Stimulated activated CD4-positive, alpha-beta T cell treated with anti-CD3 and anti-CD28 coated beads, Interleukin-4, amount 100 ng/mL, for 48 hours (primary cell): ENCODE data around the gene C14orf119.

Experiments used
- DNase-seq, 2 donors: peaks; one replicate each; pipeline ENCODE4 v3.0.0-alpha.2; 2020; ENCODE audit warnings: low read depth in 2 of 2

C14orf119 gene, protein sequence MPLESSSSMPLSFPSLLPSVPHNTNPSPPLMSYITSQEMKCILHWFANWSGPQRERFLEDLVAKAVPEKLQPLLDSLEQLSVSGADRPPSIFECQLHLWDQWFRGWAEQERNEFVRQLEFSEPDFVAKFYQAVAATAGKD

GRCh38 chr14:23095196-23096108 lies at the start of gene C14orf119:
Gene C14orf119, plus strand, starts transcription at chr14:23095505. Its CDS starts 2,154 bp downstream, at chr14:23097659.
- DNase-seq = peak in 1 of 2 donors; percentile 99

DNA sequence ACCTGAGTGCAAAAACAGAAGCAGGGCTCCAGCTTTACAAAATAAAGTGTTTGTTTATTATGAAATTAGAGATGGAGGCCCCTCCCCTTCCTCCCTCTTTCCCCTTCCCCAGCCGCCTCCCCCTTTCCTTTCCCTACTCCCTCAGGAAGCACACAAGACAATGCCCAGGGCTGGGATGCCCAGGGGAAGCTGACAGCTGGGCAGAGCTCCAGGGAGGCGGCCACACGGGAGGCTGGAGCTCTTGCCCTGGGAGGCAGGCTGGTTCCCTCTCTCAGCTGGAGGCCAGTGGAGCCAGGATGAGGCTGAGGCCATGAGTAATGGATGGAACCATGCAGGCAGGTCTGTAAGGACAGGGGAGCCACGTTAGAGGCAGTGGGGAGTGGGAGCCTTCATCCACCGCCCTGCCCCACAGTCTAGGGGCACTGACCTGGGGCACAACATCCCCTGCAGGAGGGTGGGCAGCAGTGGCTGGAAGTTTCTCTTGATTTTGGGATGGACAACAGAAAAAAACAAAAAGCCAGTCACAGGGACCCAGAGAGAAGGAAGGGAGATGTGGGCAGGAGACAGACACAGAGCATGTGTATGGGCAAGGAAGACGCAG lies 48.2 kb upstream of the C14orf119 start:
- no peak for DNase-seq

GRCh38 chr14:23047751-23048693 lies 47.3 kb upstream of the C14orf119 start:
- no peak for DNase-seq

GRCh38 chr14:23049011-23049410 lies 46.3 kb upstream of the C14orf119 start:
- no peak for DNase-seq

- no peak for DNase-seq
These were observed 43.9 kb upstream of the C14orf119 start for GRCh38 chr14:23051141-23052057.

GRCh38 chr14:23052182-23052623 lies 43.1 kb upstream of the C14orf119 start:
- DNase-seq = no peak

DNA sequence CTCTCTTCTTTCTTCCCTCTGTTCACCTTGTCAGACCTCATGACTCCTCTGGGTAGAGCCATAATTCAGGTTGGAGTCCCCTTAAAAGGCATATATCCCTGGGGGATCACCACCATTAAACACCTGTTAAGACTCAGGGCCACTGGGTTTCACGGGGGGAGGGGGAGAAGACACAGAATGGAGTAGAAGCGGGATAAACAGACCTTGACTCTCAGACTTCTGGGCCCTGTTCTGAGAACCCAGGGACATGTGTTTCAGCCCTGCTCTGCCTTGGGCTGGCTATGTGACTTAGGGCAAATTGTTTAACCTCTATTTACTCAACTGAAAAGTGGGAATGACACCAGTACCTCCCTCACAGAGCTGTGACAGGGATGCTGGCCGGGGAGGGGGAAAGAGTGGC lies 42.6 kb upstream of the C14orf119 start:
- DNase-seq = no peak

DNA sequence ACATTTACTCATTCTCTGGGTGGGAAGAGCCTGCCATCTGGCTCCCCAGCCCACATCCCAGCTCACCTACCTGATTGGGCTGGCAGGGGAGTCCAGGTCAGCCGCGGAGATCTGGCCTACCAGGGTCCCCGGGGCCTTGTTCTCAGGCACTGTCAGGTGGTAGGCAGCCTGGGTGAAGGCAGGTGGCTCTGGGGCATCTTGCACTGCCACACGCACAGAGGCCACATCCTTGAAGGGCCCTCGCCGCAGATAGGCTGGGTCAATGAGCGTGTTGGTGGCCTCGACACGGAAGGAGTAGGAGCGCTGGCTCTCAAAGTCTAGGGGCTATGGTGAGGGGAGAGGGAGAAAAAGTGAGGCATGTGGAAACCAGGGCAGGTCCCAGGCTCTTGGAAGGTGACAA lies 41.9 kb upstream of the C14orf119 start:
- no peak for DNase-seq

- no peak for DNase-seq
These were observed 41.1 kb upstream of the C14orf119 start for GRCh38 chr14:23054000-23054811.

GRCh38 chr14:23055147-23055550 lies 40.2 kb upstream of the C14orf119 start:
- DNase-seq = no peak

- DNase-seq = no peak
These were observed 39.6 kb upstream of the C14orf119 start for GRCh38 chr14:23055621-23056144.

DNA sequence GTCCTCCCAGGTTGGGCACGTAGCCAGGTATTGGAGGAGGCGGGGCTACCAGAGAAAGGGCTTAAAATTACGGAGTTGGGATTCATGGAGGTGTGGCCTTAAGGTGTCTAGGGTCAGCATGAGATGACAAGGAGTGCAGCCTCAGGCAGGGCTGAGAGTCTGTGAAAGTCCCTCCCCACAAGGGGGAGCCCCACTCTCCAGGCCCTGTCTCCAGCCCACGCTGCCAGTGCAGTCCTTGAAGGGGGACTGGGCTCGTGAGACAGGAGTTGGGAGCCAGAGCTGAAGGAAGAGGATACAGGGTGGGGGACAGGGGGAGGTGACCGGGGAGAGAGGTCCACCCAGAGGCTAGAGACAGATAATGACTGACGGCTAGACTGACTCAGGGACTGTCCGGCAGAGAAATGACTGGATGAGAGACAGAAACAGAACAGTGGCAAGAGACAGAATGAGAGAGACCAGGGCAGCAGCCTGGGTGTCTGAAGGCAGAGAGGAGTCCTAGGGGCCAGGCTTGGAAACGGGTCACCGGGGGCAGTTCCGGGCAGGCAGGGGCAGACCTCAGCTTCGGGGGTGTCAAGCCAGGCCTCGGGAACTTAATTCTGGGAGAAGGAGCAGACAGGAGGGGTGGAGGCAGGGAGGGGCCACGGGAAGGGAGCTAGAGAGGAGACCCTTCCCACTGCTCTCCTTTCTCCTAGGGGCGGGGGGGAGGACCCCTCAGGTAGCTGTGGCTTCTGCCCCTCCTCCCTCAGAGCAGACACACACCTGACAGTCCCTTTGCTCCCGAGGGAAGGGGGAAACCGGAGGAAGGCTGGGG lies 39.0 kb upstream of the C14orf119 start:
- peak; percentile 42 to 59 for DNase-seq

GRCh38 chr14:23056956-23057756 lies 38.1 kb upstream of the C14orf119 start, which contains the start of gene CDH24:
Gene CDH24, minus strand, starts transcription at chr14:23057520. Its CDS starts 1,787 bp downstream, at chr14:23055733.
- peak; percentile 57 to 64 for DNase-seq

GRCh38 chr14:23057757-23058653 lies 37.3 kb upstream of the C14orf119 start:
- DNase-seq = peak; percentile 84 to 88

- no peak for DNase-seq
These were observed 36.4 kb upstream of the C14orf119 start for GRCh38 chr14:23058654-23059504.
